IMR-90 (cell line): Measurements from ENCODE around the gene SLC38A4.

Experiments
- BHLHE40 ChIP-seq: fragments of 150-350 bp; IDR thresholded peaks from 2 replicates; pipeline ENCODE4 v1.6.1; 2016; ENCODE audit warnings: mild to moderate bottlenecking, low read depth, low read length
- CEBPB ChIP-seq: IDR thresholded peaks from 2 replicates; pipeline ENCODE4 v1.6.1; 2012; ENCODE audit warnings: low read depth, low read length, improper control_type of control experiment
- FOS ChIP-seq: fragments of 150-350 bp; IDR thresholded peaks from 2 replicates; pipeline ENCODE4 v1.6.1; 2016; ENCODE audit warnings: low read depth, low read length
- MAFK ChIP-seq: IDR thresholded peaks from 2 replicates; pipeline ENCODE4 v1.6.1; 2012; ENCODE audit warnings: low read depth, low read length, improper control_type of control experiment
- MAZ ChIP-seq: IDR thresholded peaks from 2 replicates; pipeline ENCODE4 v1.6.1; 2012; ENCODE audit warnings: low read depth, mild to moderate bottlenecking, low read length, improper control_type of control experiment, moderate library complexity, borderline replicate concordance
- MXI1 ChIP-seq: IDR thresholded peaks from 2 replicates; pipeline ENCODE4 v1.6.1; 2012; ENCODE audit warnings: low read depth, mild to moderate bottlenecking, low read length, moderate library complexity, borderline replicate concordance
- POLR2A ChIP-seq: IDR thresholded peaks from 2 replicates; pipeline ENCODE4 v1.6.1; 2012; ENCODE audit warnings: mild to moderate bottlenecking, low read depth, low read length
- RAD21 ChIP-seq: IDR thresholded peaks from 2 replicates; pipeline ENCODE4 v1.6.1; 2012; ENCODE audit warnings: low read length, improper control_type of control experiment
- RCOR1 ChIP-seq: IDR thresholded peaks from 2 replicates; pipeline ENCODE4 v1.6.1; 2012; ENCODE audit warnings: mild to moderate bottlenecking, low read length, improper control_type of control experiment; ENCODE audit not compliant: insufficient replicate concordance
- RFX5 ChIP-seq: IDR thresholded peaks from 2 replicates; pipeline ENCODE4 v1.8.0; 2012; ENCODE audit warnings: low read depth, mild to moderate bottlenecking, low read length, moderate library complexity
- SMC3 ChIP-seq: fragments of 150-350 bp; IDR thresholded peaks from 2 replicates; pipeline ENCODE4 v1.6.1; 2016; ENCODE audit warnings: low read depth, mild to moderate bottlenecking, antibody characterized with exemption, low read length, moderate library complexity
- TF ChIP-seq, protein P1 (sequence below): conservative IDR thresholded peaks from 2 replicates; pipeline ENCODE4 v1.5.1; 2012; ENCODE audit warnings: mild to moderate bottlenecking, low read depth, low read length, improper control_type of control experiment
- TF ChIP-seq, protein P2 (sequence below): fragments of 150-350 bp; IDR thresholded peaks from 2 replicates; pipeline ENCODE4 v1.6.1; 2017; ENCODE audit warnings: mild to moderate bottlenecking, antibody characterized with exemption, low read length, low read depth
- TF ChIP-seq, protein P3 (sequence below): fragments of 150-350 bp; IDR thresholded peaks from 2 replicates; pipeline ENCODE4 v1.6.1; 2016; ENCODE audit warnings: low read depth, mild to moderate bottlenecking, low read length, moderate library complexity, borderline replicate concordance

DNA sequence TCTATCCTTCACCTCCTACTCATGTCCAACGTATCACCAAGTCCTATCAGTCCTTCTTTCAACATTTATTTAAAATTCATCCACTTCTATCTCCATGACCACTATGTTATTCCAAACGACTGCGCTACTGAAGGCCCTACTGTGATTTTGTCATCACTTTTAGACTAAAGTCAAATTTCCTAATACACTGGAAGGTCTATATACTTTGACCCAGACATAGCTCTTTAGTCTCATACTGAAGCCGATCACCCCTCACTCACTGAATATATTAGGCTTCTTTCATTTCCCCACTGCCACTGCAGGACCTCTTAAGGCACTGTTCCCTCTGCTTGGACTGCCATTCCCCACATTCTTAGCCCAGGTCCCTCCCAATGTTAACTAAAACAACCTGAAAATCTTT lies 25.6 kb downstream of the SLC38A4 start:
- TF ChIP-seq MXI1 (no peak), BHLHE40 (no peak), CEBPB (no peak), RFX5 (no peak), POLR2A (no peak), RCOR1 (no peak), FOS (no peak), MAZ (no peak), MAFK (no peak), SMC3 (no peak), RAD21 (no peak)
- TF ChIP-seq, protein P1, sequence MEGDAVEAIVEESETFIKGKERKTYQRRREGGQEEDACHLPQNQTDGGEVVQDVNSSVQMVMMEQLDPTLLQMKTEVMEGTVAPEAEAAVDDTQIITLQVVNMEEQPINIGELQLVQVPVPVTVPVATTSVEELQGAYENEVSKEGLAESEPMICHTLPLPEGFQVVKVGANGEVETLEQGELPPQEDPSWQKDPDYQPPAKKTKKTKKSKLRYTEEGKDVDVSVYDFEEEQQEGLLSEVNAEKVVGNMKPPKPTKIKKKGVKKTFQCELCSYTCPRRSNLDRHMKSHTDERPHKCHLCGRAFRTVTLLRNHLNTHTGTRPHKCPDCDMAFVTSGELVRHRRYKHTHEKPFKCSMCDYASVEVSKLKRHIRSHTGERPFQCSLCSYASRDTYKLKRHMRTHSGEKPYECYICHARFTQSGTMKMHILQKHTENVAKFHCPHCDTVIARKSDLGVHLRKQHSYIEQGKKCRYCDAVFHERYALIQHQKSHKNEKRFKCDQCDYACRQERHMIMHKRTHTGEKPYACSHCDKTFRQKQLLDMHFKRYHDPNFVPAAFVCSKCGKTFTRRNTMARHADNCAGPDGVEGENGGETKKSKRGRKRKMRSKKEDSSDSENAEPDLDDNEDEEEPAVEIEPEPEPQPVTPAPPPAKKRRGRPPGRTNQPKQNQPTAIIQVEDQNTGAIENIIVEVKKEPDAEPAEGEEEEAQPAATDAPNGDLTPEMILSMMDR: no peak
- TF ChIP-seq, protein P2, sequence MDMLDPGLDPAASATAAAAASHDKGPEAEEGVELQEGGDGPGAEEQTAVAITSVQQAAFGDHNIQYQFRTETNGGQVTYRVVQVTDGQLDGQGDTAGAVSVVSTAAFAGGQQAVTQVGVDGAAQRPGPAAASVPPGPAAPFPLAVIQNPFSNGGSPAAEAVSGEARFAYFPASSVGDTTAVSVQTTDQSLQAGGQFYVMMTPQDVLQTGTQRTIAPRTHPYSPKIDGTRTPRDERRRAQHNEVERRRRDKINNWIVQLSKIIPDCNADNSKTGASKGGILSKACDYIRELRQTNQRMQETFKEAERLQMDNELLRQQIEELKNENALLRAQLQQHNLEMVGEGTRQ: no peak
- TF ChIP-seq, protein P3, sequence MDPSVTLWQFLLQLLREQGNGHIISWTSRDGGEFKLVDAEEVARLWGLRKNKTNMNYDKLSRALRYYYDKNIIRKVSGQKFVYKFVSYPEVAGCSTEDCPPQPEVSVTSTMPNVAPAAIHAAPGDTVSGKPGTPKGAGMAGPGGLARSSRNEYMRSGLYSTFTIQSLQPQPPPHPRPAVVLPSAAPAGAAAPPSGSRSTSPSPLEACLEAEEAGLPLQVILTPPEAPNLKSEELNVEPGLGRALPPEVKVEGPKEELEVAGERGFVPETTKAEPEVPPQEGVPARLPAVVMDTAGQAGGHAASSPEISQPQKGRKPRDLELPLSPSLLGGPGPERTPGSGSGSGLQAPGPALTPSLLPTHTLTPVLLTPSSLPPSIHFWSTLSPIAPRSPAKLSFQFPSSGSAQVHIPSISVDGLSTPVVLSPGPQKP: no peak
